Activated CD8-positive, alpha-beta memory T cell treated with anti-CD3 and anti-CD28 coated beads for 4 hours (primary cell): ENCODE data around the gene PITHD1.
"Not testable (repeated sequence)": the region's sequence is repeated elsewhere in the genome, so short reads cannot be mapped to it uniquely, and the experiment has no call there.

Source experiments
- DNase-seq, 2 donors: peaks; one replicate each; pipeline ENCODE4 v3.0.0-alpha.2; 2020; ENCODE audit warnings: low read depth in 2 of 2

Gene PITHD1, protein sequence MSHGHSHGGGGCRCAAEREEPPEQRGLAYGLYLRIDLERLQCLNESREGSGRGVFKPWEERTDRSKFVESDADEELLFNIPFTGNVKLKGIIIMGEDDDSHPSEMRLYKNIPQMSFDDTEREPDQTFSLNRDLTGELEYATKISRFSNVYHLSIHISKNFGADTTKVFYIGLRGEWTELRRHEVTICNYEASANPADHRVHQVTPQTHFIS

DNA sequence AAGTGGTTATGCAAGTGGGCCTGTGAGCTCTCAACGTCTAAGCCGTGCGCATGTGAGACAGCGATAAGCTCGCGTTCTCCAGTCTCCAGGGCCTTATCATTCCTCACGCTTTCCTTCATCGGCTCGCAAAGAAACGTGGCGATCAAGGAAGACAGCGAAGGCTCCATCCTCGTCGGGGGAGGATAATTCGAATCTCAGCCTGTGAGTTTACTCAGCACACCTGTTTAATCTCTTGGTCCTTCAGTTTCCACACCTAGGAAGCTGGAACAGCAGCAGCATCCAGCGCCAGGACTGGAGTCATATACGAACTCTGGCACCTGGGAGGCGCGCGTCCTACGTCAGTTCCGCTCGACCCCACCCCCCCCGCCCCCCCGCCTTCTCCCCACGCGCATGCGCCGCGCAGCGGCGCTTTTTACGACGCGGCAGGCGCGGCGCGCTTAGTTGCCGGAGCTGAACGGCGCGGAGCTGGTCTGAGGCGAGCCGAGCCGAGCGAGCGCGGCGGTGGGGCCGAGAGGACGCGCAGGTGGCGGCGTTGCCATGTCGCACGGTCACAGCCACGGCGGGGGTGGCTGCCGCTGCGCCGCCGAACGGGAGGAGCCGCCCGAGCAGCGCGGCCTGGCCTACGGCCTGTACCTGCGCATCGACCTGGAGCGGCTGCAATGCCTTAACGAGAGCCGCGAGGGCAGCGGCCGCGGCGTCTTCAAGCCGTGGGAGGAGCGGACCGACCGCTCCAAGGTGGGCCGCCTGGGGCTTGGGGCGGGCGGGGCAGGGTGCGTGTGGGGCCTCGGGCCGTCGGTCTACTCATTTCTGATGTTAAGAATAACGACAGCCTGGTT, at the start of gene PITHD1:
Gene PITHD1, plus strand, starts transcription at position 440 of the 836 bp plus-strand sequence. Its CDS starts 98 bp downstream, at position 538.
- peak; percentile 51 to 62 for DNase-seq

DNA sequence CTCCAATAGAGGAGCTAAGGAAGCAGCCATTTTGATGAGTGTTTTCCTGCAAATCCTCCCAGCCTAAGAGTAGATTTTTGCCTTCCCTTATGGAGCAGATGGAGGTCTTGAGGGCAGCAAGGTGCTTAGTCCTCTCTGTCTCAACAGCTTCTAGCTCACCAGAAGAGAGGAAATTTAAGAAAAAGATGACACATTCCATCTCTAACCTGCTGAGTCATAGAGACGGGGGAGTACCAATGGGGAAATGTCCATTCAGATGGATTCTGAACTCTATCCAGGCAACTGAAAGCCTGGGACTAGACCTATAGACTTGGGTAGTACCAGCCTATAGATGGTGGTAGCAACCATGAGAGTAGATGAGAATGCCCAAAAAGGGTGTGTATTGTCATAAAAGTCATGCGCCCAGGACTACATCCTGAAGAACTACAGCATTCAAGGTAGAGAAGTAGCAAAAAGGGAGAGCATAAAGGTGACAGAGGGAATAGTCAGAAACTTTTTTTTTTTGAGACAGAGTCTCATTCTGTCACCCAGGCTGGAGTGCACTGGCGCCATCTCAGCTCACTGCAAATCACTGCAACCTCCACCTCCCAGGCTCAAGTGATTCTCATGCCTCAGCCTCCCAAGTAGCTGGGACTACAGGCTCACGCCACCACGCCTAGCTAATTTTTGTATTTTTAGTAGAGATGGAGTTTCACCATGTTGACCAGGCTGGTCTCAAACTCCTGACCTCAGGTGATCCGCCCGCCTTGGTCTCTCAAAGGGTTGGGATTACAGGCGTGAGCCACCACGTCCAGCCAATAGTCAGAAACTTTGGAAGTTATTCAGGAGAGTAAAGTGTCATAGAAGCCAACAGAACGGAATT, 45.6 kb upstream of the PITHD1 start:
- no peak for DNase-seq

DNA sequence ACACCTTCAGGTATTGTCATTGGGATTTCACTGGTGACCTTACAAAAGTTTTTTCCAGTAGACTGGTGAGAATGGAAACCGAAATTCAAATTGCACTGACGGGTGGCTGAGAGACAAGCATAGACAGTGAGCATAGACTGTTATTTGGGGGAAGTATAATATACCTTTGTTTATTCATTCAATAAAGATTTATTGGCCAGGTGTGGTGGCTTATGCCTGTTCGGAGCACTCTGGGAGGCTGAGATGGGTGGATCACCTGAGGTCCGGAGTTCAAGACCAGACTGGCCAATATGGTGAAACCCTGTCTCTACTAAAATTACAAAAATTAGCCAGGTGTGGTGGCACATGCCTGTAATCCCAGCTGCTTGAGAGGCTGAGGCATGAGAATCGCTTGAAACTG, 44.9 kb upstream of the PITHD1 start:
- DNase-seq = not testable (repeated sequence)

DNA sequence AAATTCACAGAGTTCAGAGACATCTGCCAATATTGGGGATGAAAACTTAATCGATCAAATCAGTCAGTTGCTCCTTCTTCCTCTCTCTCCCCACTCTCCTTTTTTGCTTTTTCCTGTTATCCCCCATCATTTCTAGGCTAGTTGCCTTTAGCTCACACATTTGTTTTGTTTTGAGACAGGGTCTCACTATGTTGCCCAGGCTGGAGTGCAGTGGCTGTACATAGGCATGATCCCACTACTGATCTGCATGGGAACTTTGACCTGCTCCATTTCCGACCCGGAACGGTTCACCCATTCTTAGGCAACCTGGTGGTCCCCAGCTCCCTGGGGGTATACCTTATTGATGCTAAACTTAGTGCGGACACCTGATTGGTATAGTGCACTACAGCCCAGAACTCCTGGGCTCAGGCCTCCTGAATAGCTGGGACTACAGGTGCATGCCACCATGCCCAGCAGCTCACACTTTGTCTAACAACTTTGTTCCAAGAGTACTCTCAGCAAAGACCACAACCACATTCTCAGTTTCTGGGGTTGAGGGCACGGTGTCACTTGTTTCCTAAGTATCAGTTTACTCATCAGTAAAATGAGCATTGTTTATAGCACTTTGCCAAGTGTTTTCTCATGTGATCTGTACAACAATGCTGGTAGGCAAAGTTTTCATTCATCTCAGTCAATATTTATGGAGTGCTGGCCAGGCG, 41.6 kb upstream of the PITHD1 start:
- DNase-seq = no peak

DNA sequence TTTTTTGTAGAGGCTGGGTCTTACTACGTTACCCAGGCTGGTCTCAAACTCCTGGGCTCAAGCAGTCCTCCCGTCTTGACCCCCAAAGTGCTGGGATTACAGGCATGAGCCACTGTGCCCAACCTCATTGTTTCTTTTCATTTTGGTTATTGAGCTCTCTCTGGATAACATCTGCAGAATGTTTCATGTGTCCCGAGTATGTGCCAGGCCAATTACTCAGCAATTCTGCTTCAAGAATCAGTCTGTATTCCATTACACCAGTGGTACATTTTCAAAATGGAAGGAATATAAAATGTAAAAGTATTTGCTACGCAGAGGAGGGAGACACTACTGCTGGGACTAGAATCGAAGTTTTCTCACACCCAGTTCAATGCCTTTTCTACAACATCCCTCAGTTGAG, 36.6 kb upstream of the PITHD1 start:
- DNase-seq = no peak

DNA sequence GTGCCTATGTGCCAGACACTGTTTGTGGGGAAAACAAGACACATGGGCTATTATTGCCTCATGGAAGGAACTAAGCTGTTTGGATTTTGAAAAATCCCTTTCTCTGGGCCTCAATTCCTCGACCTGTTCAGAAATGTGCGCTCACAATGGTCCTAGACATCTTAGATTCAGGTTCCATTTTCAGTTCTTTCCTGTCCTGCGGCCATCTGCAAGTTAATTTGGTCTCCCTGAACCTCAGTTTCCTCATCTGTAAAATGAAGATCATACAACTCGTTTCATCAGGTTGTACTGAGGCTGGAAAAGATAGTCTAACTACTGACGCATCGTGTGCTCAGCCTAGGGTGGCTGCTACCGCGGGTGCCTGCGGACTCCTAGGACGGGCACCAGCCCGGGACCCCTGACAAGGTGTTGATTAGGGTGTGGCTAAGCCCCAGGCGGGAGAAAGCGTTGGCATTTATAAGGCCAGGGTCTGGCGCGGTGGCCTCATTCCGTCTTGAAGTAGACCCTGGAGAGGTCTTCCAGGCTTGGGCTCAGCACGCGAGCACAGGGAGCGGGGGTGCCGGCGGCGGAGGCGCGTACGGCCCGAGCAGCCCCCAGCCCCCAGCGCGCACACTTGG, 35.4 kb upstream of the PITHD1 start:
- peak in 1 of 2 donors; percentile 2 for DNase-seq

DNA sequence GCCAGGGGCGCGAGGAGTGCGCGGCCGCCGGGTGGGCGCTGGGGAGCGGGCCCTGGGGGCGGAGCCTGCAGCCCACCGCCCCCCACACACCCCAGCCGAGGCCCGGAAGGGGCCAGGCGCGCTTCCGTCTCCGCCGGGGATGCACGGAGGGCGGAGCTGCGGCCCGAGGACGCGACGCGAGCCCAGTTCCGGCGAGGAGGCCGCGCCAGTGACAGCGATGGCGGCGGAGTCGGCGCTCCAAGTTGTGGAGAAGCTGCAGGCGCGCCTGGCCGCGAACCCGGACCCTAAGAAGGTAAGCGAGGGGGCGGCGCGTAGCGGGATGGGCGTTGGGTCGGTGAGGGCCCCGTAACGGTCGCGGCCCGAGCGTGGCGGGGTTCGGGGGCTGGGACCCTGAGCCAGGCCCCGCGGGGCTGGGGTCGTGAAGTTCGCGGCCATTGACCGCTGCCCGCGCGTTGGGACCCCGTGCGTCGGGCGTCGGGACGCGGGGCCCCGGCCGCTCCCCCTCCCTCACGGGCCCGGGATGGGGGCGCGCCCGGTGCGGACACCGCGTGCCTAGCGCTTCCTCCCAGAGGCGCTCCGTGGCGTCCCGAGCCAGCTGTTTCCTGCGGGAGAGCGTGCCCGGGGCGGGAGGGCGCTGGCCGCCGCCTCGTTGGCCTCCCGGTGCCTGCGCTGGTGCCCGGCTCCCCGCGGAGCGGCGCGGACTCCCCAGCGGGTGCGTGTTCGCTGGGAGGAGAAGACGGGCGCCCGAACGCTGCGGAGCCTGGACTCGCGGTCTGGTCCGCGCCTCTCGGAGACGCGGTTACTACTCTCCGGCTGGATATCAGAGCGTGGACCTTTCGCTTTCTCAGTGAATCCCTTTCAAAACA, 34.7 kb upstream of the PITHD1 start, which contains the start of gene ELOA:
Gene ELOA, plus strand, starts transcription at position 185 of the 866 bp plus-strand sequence. Its CDS starts 33 bp downstream, at position 218.
- DNase-seq = peak; percentile 53 to 56

DNA sequence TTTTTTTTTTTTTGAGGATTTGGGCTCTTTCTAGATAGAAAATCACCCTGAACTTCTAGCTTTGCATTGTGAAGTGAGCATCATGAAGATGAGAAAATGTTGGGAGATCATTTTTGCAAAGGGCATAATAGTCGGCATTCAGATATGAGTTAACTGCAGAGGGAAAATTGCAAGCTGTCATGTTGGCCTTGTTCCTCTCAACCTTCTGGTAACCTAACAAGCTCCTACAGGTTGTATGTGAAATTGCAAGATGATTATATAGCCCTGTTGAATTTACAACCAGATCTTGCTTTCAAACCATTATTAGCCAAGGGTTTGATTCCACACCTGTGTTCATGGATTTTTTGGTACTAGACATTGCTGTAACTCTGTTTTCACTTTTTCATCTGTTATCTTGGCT, 32.7 kb upstream of the PITHD1 start:
- DNase-seq = no peak

DNA sequence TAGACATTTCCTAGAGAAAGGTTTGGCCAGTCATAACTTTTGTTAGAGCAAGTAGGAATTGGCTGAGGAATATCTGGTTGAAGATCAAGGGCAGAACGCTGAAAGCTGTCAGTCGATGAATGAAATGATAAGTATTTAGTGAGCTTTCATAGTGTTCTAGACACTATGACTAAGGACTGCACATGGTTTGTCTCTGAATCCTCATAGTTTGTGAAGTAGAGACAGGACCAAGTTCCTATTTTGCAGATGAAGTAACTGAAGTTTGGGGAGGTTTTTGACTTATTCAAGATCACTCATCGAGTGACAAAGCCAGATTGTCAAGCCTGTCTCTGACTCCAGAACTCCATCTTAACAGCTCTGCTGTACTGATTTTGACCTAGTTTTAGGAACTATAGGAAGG, 30.2 kb upstream of the PITHD1 start:
- DNase-seq = no peak

DNA sequence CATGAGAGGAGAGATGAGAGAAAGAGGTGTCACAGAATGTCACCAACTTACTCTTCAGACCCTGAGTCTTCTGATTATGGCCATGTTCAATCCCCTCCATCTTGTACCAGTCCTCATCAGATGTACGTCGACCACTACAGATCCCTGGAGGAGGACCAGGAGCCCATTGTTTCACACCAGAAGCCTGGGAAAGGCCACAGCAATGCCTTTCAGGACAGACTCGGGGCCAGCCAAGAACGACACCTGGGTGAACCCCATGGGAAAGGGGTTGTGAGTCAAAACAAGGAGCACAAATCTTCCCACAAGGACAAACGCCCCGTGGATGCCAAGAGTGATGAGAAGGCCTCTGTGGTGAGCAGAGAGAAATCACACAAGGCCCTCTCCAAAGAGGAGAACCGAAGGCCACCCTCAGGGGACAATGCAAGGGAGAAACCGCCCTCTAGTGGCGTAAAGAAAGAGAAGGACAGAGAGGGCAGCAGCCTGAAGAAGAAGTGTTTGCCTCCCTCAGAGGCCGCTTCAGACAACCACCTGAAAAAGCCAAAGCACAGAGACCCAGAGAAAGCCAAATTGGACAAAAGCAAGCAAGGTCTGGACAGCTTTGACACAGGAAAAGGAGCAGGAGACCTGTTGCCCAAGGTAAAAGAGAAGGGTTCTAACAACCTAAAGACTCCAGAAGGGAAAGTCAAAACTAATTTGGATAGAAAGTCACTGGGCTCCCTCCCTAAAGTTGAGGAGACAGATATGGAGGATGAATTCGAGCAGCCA, 27.0 kb upstream of the PITHD1 start:
- no peak for DNase-seq

DNA sequence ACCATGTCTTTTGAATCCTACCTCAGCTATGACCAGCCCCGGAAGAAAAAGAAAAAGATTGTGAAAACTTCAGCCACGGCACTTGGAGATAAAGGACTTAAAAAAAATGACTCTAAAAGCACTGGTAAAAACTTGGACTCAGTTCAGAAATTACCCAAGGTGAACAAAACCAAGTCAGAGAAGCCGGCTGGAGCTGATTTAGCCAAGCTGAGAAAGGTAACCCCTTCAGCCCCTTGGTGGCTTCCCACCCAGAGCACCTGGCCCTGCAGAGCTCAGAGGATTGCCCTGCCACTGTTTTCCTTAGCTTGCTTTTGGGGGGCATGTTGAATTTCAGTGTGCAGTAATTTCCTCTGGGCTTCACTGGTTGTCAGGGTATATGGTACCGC, 26.4 kb upstream of the PITHD1 start:
- no peak for DNase-seq

DNA sequence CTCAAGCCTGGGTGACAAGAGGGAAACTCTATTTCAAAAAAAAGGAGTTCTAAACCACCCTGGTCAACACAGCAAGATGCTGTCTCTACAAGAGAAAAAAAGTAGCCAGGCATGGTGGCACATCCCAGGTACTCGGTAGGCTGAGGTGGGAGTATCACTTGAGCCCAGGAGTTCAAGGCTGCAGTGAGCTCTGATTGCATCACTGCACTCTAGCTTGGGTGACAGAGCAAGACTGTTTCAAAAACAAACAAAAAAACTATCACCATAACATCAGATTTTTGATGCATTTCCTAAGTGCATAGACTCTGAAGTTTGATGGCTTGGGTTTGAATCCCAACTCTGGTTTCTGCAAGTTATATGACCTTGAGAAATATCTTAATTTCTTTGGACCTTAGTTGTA, 25.3 kb upstream of the PITHD1 start:
- DNase-seq = no peak

DNA sequence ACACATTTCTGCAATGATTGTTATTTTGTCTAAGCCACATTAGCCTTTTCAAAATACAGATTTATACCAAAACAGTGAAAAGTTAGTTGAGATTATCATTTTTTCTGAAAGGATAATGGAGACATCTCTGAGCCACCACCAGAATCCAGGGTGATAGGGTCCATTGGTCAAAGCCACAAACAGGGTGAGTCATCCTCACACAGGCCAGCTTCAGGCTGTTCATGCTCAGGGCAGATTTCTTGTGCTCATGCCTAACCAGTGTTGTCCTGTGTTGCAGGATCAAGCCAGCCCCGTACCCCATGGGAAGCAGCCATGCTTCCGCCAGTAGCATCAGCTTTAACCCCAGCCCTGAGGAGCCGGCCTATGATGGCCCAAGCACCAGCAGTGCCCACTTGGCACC, 21.5 kb upstream of the PITHD1 start:
- DNase-seq = no peak

DNA sequence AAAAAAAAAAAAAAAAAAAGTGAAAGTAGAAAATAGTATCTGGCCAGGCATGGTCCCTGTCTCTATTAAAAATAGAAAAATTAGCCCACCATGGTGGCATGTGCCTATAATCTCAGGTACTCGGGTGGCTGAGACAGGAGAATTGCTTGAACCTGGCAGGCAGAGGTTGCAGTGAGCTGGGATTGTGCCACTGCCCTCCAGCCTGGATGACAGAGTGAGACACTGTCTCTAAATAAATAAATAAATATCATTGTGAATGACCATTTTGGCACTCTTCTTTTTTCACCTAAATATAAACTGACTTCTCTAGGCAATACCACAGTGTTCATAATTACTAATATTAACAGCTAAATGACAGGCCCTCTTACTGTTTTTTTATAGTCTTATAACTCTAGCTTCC, 20.4 kb upstream of the PITHD1 start:
- DNase-seq = no peak

DNA sequence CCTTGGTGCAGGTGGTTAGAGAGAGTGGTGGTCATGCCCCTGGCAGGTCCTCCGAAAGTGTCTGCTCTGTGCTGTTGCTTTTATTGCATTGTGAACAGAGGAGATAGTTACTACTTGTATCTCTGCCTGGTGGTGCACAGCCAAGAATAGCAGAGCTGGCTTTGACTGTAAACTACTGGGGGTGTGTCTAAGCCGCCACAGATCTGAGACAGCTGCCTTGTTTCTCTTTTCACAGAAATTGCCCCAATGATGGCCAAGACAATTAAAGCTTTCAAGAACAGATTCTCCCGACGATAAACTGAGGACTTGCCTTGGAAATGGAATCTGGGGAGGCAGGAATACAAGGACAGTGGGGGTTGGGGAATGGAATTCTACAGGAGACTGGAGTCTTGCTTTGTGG, 18.9 kb upstream of the PITHD1 start:
- no peak for DNase-seq

DNA sequence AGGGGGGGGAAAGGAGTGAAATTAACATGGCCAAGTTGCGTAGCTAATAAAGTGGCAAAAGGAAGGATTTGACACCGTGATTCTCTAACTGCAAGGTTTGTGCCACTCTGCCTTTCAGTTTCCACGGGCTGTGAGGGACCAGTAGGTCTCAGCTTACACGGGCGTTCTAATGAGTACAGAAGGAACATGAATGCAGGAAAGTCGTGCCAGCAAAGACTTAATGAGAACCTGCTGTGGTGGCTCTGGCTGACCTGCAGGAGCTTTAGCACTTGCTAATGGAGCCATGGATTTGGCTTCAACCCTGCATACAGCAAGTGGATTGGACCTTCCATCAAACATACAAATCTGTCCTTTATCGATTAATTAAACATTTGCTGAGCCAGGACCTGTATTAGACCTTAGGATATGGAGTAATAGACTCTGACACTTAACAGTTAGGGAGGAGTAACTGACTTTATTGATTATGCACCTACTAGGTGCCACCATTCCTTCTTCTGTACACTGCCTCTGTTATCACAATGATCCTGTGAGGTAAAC, 15.1 kb upstream of the PITHD1 start:
- DNase-seq = no peak

DNA sequence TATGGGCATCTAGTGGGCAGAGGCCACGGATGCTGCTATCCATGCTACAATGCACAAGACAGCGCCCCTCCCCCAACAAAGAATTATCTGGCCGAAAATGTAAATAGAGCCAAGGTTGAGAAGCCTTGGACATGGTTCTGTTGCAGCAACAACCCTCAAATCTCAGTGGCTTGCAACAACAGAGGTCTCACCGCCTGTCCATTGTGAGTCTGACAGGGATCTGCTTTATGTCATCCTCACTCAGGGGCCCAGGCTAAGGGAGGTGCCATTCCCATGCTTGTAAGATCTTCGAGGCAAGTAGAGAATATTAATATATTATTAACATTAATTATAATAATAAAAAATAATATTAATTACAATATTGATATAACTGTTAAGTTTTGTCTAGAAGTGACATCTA, 9.5 kb upstream of the PITHD1 start:
- DNase-seq = no peak

DNA sequence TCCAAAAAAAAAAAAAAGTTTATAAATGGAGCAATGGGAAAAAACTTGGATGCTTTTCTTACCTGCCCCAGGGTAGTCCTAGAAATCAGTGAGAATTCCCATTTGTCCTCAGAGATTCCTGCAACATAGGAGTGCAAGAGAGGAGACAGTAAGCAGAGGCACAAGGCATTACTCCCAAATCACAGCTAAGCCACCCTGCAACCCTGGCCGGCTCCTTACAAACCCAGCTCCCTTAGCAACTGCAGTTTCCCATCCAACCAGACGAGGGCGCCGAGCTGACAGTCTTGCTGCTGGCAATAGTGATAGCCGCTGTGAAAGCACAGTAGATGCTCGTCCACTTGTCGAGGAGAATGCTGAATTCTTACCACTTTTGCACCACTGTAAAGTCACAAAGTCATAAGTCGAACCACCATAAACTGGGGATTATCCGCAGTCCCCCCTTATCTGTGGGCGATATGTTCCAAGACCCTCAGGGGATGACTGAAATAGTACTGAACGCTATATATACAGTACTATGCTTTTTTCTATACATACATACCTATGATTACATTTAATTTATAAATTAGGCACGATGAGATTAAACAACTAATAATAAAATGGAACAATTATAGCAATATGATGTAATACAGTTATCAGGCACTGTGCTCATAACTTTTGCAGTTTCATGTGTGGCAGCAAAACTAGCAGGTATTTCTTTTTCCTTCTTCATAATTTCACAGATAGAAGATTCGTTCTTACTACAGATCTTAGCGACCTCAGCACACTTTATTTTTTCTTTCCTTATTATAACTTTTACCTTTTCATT, 6.0 kb upstream of the PITHD1 start:
- DNase-seq = peak; percentile 72 to 76
